ENCODE data around the gene ANXA5. TPM values are rescaled to one million over a fixed set of nuclear protein-coding genes. Genes with fewer than 3 reads are reported as not detected.
A peak's percentile ranks its signal among the peaks of the same experiment; 100 is the strongest.

Gene ANXA5
- total RNA-seq, 1 experiment from 2014 or later = 171 TPM

GRCh38 chr4:121714548-121714947 lies 17.8 kb upstream of the ANXA5 start:
- in situ Hi-C loops (cut with HindIII; ENCODE audit: low sequenced_read_pairs) = no loop called here
- no peak for DNase-seq (ENCODE audit: low spot score)

- in situ Hi-C loops (cut with HindIII; ENCODE audit: low sequenced_read_pairs) = no loop called here
- no peak for DNase-seq (ENCODE audit: low spot score)
Measured at GRCh38 chr4:121712783-121713182, 16.0 kb upstream of the ANXA5 start.

- in situ Hi-C loops (cut with HindIII; ENCODE audit: low sequenced_read_pairs) = no loop called here
- DNase-seq (ENCODE audit: low spot score) = no peak
Measured at GRCh38 chr4:121712001-121712651, 15.3 kb upstream of the ANXA5 start.

- in situ Hi-C loops (cut with HindIII; ENCODE audit: low sequenced_read_pairs) = no loop called here
- peak; percentile 30 for DNase-seq (ENCODE audit: low spot score)
Measured at GRCh38 chr4:121711263-121712000, 14.7 kb upstream of the ANXA5 start.

- no peak for DNase-seq (ENCODE audit: low spot score)
- in situ Hi-C loops (cut with HindIII; ENCODE audit: low sequenced_read_pairs) = no loop called here
Measured at GRCh38 chr4:121709766-121710405, 13.1 kb upstream of the ANXA5 start.

- in situ Hi-C loops (cut with HindIII; ENCODE audit: low sequenced_read_pairs) = no loop called here
- no peak for DNase-seq (ENCODE audit: low spot score)
Measured at GRCh38 chr4:121707344-121707743, 10.6 kb upstream of the ANXA5 start.

- in situ Hi-C loops (cut with HindIII; ENCODE audit: low sequenced_read_pairs) = no loop called here
- no peak for DNase-seq (ENCODE audit: low spot score)
Measured at GRCh38 chr4:121706595-121707021, 9.8 kb upstream of the ANXA5 start.

GRCh38 chr4:121705521-121705920 lies 8.7 kb upstream of the ANXA5 start:
- DNase-seq (ENCODE audit: low spot score) = no peak
- in situ Hi-C loops (cut with HindIII; ENCODE audit: low sequenced_read_pairs) = no loop called here

GRCh38 chr4:121702136-121702535 lies 5.4 kb upstream of the ANXA5 start:
- in situ Hi-C loops (cut with HindIII; ENCODE audit: low sequenced_read_pairs) = no loop called here
- no peak for DNase-seq (ENCODE audit: low spot score)

- in situ Hi-C loops (cut with HindIII; ENCODE audit: low sequenced_read_pairs) = no loop called here
- no peak for DNase-seq (ENCODE audit: low spot score)
Measured at GRCh38 chr4:121701263-121701662, 4.5 kb upstream of the ANXA5 start.

GRCh38 chr4:121698236-121698671 lies 1.5 kb upstream of the ANXA5 start:
- in situ Hi-C loops (cut with HindIII; ENCODE audit: low sequenced_read_pairs) = no loop called here
- DNase-seq (ENCODE audit: low spot score) = no peak

GRCh38 chr4:121697564-121697963 lies 784 bp upstream of the ANXA5 start:
- DNase-seq (ENCODE audit: low spot score) = no peak
- in situ Hi-C loops (cut with HindIII; ENCODE audit: low sequenced_read_pairs) = no loop called here

GRCh38 chr4:121696170-121696580 lies 605 bp downstream of the ANXA5 start:
- in situ Hi-C loops (cut with HindIII; ENCODE audit: low sequenced_read_pairs) = no loop called here
- DNase-seq (ENCODE audit: low spot score) = peak; percentile 35

- in situ Hi-C loops (cut with HindIII; ENCODE audit: low sequenced_read_pairs) = no loop called here
- DNase-seq (ENCODE audit: low spot score) = no peak
Measured at GRCh38 chr4:121693886-121694285, 2.9 kb downstream of the ANXA5 start.

- in situ Hi-C loops (cut with HindIII; ENCODE audit: low sequenced_read_pairs) = no loop called here
Measured at GRCh38 chr4:121693450-121693849, 3.3 kb downstream of the ANXA5 start.

GRCh38 chr4:121692261-121692660 lies 4.5 kb downstream of the ANXA5 start:
- in situ Hi-C loops (cut with HindIII; ENCODE audit: low sequenced_read_pairs) = no loop called here

More at GRCh38 chr4:121693450-121693849, 3.3 kb downstream of the ANXA5 start:
- no peak for DNase-seq (ENCODE audit: low spot score)

GRCh38 chr4:121690001-121690400 lies 6.8 kb downstream of the ANXA5 start:
- DNase-seq (ENCODE audit: low spot score) = no peak
- in situ Hi-C loops (cut with HindIII; ENCODE audit: low sequenced_read_pairs) = no loop called here

More at GRCh38 chr4:121692261-121692660, 4.5 kb downstream of the ANXA5 start:
- DNase-seq (ENCODE audit: low spot score) = no peak

- no peak for DNase-seq (ENCODE audit: low spot score)
- in situ Hi-C loops (cut with HindIII; ENCODE audit: low sequenced_read_pairs) = no loop called here
Measured at GRCh38 chr4:121688701-121689100, 8.1 kb downstream of the ANXA5 start.

- in situ Hi-C loops (cut with HindIII; ENCODE audit: low sequenced_read_pairs) = no loop called here
- no peak for DNase-seq (ENCODE audit: low spot score)
Measured at GRCh38 chr4:121688261-121688660, 8.5 kb downstream of the ANXA5 start.

GRCh38 chr4:121686255-121686654 lies 10.5 kb downstream of the ANXA5 start:
- DNase-seq (ENCODE audit: low spot score) = no peak
- in situ Hi-C loops (cut with HindIII; ENCODE audit: low sequenced_read_pairs) = no loop called here
